Measurements from ENCODE around the gene NGF.

- TF ChIP-seq GATA2 (IDR thresholded peaks at IDR 0.05; ENCODE audit: low read depth, low read length) = no peak
- no peak for TF ChIP-seq GATA3 (IDR thresholded peaks at IDR 0.05; ENCODE audit: low read depth, low read length)
Observed at GRCh38 chr1:115337276-115337632, 795 bp downstream of the NGF start.
